Right ventricle myocardium inferior (tissue), 1 donor: ENCODE data around the gene BOLA1. TPM values are rescaled to one million over a fixed set of nuclear protein-coding genes. Genes with fewer than 3 reads are reported as not detected.
"Not testable (repeated sequence)": the region's sequence is repeated elsewhere in the genome, so short reads cannot be mapped to it uniquely, and the experiment has no call there.

Experiments
- ATAC-seq: fragments of 200-7000 bp; cut with Tn5 transposase; one replicate; pipeline ENCODE4 v1.9.1; 2020; ENCODE audit warnings: mild to moderate bottlenecking, moderate library complexity
- DNase-seq: peaks from one replicate; pipeline ENCODE4 v3.0.0; 2021; ENCODE audit errors: missing footprints
- intact Hi-C: fragments of 100-400 bp; cut with DNase I; formaldehyde crosslinking; loops from one replicate; pipeline ENCODE4 v1.11.0; 2022
- total RNA-seq: library from RNA; stranded (reverse); fragmentation: NEBNext Ultra II Directional; extraction: Animal tissue kit (Norgen Biotek cat#: 25700); gene quantifications from one replicate; pipeline ENCODE4 v1.2.1, GENCODE V29; 2021
- donor health status: DM: no; HTN: yes; CAD: no; lungs with severe emphysema.

Gene BOLA1
- total RNA-seq, 1 donor from 2014 or later, result 15.3 TPM

DNA sequence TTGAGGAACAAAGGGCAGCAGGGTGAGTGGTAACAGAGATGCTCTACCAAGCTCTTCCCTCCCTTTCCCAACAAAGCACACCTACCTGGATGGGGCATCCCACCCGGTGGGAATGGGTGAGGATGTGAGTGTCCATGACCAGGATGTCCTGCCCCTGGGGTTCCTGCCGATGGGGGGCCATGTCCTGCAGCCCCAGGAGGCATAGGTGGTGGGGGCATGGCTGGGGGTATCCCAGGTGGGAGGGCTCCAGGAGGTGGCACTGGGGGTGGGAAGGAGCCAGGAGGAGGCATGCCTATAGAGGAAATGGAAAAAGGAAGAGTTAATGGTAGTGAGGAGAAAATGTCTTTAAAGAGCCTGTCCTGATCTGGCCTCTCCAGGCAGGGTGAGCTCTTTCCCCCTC is 26.4 kb downstream of the BOLA1 start:
- DNase-seq (no peak), ATAC-seq (no peak)
- intact Hi-C loops, result no loop called here

DNA sequence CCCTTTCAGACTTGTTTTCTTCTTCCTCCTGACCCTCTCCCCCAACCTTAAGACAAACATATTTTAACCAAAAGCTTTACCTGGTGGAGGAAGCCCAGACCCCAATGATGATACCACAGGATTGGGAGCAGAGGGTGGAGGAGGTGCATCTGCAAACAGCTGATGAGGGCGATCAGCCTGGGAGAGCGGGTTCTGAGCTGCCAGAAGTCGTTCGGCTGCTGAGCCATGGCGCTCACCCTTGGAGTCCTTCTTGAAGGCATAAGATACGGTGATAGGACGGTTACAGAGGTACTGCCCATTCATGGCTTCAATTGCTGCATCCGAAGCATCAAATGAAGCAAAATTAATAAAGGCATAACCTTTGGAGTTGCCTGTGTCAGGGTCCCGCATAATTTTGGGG is 26.9 kb downstream of the BOLA1 start:
- intact Hi-C loops, result no loop called here
- ATAC-seq, result no peak
- DNase-seq, result no peak

DNA sequence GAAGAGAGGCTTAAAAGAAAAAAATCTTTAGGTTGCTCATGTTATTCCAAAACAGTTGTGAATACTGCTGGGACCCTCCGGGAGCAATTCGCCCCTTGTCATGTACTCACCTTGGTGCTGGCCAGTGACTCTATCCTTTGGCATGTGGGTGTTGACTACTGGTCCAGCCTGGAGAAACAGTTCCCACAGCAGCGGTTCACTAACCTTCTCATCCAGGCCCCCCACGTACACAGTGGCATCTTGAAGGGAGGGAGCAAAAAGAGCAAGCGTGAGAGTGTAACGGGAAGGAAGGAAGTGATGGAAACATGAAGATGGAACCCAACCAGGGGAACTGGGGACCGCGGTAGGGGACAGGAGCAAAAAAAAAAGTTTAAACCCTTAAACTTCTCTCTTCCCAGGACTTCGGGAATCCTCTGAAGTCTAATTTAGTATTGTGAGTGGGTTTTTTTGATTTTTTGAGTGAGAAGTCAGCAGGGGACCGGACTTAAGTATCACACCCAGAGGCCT is 27.7 kb downstream of the BOLA1 start:
- ATAC-seq (no peak), DNase-seq (no peak)
- intact Hi-C loops, result no loop called here

DNA sequence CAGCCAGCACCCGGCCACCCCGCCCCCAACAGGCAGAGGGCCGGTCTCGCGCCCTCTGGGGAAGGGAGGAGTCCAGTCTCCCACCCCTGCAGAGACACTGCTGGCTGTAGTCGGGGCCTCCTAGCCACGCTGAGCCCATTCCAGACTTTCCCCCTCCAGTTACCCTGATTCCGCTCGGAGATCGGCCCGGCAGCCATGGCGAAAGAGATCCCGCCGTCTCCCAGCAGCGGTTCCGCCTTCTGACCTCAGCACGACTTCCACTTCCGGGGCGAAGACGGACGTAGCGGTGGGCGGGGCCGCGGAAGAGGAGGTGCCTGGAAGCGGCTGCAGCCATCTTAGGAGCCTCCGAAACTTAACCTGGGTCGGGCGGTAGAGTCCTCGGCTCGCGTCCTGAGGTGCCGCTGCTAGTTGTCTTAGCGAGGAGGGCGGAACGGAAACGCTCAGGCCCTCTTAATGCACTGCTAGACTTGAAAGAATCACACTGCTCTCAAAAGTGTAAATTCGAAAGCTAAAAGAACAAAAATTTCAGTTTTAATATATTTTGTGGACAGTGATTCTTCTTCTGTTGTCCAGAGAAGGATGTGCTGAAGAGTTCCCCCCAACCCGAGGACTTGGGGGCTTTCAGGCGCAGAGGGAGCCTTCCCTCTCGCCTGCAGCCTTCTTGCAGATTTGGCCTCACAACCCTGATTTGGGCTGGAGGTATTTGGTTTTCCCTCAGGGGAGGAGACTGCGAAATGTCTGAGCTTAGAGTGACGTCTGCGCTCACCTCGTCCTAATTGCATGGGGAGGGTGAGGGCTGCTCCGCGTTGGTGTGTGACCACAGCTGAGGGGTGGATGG is 28.4 kb downstream of the BOLA1 start, which contains the start of gene SF3B4:
Gene SF3B4 (minus strand): TSS at position 241 of the 838 bp plus-strand sequence. CDS start 44 bp downstream, at position 197.
- peak; percentile 97 for DNase-seq
- intact Hi-C loops, result loop anchor here (1.0 kb wide), 1 partner anchor 39 kb away; no protein-coding TSS in a partner anchor
- peak; percentile 99 for ATAC-seq

DNA sequence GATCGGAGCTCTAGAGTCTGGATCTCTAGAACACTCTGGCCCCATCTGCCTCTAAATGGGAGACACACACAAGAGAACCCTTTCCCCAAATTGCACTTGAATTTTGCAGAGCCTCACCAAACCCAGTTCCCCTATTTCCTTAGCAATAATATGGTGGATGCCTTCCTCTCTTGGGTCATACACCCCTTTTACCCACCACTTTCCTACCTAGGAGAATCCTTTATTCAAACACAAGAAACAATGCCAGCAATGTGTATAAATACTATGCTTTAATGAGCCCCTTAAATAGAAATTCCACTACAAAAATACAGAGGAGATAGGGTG is 29.0 kb downstream of the BOLA1 start:
- intact Hi-C loops, result loop anchor here (1.0 kb wide), 1 partner anchor 40 kb away; no protein-coding TSS in a partner anchor
- no peak for ATAC-seq

DNA sequence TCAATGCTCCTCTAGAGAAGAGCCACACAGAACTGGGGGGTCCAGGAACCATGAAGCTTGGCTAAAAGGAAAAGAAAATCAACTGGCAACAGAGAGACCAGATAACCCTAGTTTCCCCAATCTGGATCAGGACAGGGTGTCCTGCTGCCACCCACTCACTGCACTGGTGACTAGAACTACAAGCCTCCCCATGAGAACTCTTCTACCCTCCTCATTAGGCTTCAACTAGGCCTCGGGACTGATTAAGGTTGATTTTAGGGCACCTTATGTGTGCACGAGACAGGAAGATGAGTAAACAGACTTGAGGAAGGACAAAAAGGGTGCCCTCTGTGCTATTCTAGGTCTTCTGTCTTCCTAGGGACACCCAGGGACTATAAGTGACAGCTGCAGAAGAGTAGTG is 30.5 kb downstream of the BOLA1 start:
- DNase-seq (no peak), ATAC-seq (no peak)
- intact Hi-C loops, result no loop called here

More for the DNA sequence above, 29.0 kb downstream of the BOLA1 start:
- no peak for DNase-seq

DNA sequence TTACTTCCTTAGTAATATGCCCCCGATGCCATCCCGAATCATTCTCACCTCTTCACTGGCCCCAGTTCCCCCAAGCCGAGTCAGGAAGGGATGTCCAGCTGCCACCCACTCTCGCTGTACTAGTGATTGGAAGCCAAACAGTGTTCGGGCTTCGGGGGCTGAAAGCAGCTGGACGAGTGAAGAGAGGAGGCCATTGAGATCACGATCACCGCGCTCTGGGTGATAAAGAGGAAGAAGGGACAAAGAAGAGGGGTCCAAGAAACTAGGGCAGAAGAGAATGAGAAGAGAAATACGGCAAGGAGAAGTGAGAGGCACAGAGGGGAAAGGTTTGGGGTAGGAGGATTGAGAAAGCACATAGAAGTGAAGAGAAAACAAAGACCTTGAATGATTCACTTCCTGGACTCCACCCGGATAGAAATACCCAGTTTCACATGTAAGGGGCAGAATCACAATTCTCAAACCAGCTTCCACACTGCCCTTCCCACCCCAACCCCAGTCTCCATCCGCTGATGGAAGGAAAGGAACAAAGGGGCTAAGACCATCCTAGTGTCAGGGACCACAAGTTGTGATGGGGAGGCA is 31.9 kb downstream of the BOLA1 start:
- DNase-seq (no peak), ATAC-seq (no peak)
- intact Hi-C loops, result no loop called here

DNA sequence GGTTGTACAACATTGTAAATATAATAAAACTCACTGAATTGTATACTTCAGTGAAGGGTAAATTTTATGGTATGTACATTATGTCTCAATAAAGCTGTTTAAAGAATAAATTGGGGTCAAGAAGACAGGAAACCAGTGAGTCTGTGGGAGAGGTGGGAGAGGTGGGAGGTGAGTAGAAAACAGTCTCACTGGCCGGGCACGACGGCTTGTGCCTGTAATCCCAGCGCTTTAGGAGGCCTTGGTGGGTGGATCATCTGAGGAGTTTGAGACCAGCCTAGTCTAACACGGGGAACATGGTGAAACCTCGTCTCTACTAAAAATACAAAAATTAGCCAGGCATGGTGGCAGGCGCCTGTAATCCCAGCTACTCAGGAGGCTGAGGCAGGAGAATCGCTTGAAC is 33.1 kb downstream of the BOLA1 start:
- ATAC-seq, result no peak
- intact Hi-C loops, result no loop called here
- DNase-seq, result no peak

DNA sequence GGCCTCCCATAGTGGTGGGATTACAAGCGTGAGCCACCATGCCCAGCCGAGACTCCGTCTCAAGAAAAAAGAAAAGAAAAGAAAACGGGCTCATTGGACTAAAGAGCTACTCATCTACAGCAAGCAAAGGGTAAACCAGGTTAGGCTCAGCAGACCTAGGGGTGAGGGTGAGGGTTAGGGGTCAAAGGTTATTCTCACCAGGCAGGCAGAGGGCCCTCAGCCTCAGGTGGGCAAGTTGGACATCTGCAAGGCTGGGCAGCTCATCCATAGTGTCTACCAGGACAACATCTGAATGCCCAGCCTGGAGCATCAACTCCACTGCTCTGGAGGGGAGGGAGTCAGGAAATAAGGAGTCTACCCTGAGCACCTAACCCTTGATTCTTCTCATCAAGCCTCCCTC is 33.8 kb downstream of the BOLA1 start:
- DNase-seq (no peak), ATAC-seq (no peak)
- intact Hi-C loops, result no loop called here

DNA sequence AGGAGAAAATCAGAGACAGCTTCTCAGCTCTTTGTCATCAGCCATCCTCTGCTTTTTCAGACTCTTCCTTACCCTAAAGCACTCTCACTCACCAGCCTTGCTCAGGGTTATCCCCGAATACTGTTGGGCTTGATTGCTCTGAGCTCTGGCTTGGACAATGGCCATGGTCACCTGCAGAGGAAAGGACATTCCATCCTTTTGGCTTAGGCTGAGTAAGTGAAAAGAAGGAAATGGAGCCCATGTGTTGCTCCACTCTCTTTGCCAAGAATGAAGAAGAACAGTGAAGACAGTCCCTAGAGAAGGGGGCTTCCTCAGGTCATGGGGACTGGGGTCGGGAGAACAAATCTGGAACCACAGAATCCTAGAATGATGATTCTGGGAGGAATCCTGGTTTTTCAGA is 35.0 kb downstream of the BOLA1 start:
- no peak for ATAC-seq
- intact Hi-C loops, result no loop called here
- DNase-seq, result no peak

DNA sequence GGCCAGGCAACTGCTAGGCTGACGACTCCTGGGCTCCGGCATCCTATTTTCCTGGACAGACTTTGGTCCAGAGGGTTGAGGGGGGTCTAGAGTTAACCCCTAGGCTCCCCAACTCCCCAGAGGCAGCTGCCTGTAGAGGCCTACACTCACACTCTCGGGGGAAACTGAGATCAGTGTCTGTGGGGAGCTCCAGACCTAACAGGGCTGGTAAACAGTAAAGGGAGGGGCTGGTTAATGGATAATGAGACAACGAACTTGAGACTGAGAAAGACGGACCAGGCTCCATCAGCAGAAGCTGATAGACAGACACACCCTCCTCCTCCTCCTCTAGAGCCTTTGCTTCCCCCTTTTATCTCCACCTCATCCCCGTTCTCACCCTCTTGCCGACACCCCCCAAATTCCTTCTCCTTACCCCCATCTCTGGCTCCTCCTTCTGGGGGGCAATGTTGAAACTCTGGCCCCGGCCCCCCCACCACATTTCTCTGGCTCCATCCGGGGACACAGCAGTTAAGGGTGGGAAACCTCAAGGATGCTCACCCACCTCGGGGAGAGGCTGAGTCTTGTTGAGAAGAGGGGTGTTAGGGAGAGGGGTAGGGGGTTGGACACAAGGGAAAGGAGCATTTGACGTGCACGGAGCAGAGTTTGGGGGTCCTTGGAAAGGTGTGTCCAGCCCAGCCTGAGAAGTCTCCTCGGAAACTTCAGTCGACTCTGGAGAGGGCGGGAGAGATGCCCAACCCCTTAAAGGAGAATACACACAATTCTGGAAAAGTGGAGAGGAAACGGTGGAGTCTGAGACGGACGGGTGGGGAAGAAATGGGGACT is 37.0 kb downstream of the BOLA1 start, which contains the start of gene MTMR11:
Gene MTMR11 (minus strand): TSS at position 710 of the 822 bp plus-strand sequence. CDS start 232 bp downstream, at position 478.
- DNase-seq, result no peak
- intact Hi-C loops, result no loop called here
- peak; percentile 29 for ATAC-seq

DNA sequence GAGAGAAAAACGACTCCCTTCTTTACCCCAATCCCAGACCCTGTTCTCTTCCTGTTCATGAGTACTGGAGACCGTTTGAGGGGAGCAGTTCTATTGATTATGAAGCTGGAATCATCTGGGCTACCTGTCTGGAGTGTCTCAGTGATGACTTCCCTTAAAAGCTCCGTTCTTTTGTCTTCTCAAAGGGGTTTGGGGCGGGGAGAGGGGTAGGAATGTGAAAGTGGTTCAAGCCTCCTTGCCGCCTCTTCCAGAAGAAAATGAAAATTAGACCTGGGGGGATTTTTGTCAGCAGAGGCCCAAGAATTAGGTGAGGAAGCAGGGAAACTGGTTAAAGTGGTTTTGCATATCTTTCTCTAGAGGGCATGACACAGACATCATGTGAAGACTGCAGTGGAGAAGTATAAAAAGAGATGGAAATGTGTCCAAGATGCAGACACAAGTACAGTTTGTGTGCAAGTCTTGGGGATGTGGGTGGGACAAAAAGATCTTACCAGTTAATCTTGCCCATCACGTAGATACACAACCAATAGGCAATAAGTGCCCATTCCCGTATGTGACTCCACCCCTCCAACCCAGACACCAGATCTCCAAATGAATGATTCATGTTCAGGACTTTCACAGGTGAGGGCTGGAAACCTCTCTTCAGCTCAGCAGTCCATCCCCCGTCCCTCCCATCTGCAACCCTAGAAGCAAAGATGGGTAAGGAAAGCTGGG is 37.8 kb downstream of the BOLA1 start:
- DNase-seq, result no peak
- ATAC-seq, result no peak
- intact Hi-C loops, result no loop called here

DNA sequence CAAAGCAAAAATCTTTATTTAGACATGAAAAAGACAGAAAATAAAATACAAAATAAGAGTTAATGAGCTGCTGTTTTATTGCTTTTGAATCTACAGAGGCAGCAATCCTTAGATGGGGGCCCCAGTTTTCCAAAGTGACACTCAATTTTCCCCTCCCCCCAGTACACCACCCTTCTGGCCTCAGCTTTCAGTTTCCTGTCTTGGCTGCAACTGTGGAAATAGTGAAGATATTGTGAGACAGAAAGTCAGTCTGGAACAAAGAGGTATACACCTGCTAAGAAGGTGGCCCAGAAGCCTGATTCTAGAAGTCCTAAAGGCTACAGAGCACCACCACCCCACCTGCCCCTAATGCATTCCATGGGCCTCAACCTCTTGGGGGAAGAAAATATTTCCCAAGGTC is 38.4 kb downstream of the BOLA1 start:
- ATAC-seq, result no peak
- intact Hi-C loops, result no loop called here

DNA sequence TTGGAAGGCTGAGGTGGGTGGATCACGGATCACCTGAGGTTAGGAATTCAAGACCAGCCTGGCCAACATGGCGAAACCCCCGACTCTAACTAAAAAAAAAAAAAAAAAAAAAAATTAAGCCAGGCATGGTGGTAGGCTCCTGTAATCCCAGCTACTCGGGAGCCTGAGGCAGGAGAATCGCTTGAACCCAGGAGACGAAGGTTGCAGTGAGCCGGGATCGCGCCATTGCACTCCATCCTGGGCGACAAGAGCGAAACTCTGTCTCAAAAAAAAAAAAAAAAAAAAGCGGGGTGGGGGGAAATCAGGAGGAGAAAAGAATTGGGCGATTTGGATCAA is 39.3 kb downstream of the BOLA1 start:
- ATAC-seq, result peak; percentile 2
- DNase-seq, intact Hi-C loops: not testable (repeated sequence)

More for the DNA sequence above, 38.4 kb downstream of the BOLA1 start:
- DNase-seq, result no peak

DNA sequence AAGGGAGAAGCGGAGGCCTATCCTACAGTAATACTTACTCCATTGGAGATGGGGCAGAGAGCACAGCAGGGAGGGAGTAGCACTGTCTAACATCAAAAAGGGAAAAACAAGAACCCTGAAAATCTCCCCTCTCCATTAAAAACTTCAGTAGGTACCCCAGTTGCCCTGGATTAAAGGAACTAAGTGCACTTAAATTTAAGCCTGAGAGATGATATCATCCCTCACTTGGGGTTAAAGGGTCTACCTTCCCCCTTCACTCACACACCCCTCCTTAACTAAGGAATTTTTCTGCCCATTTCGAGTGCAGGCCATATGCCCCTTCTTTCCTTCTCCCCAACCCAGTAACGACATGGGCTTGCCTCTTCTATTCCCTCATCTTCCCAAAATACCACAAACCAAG is 41.1 kb downstream of the BOLA1 start:
- DNase-seq (no peak), ATAC-seq (no peak)
- intact Hi-C loops, result no loop called here

DNA sequence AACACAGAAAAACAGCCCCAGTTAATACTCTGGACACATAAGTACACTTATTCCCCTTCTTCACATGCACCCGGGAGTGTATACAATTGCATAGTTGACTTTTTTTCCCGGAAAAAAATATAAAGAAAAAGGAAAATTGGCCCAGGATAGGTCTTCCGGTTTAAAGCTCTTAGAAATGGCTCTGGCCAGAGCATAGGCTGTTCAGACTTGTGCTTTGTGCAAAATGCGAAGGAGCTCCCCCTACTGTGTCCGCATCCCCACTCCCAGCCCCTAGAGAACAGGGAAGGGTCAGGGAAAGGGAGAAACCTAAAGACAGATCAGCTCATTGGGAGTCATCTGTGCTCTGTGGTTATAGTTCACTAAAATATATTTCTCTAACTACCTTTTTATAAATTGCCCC is 42.8 kb downstream of the BOLA1 start:
- no peak for DNase-seq
- ATAC-seq, result peak; percentile 45

DNA sequence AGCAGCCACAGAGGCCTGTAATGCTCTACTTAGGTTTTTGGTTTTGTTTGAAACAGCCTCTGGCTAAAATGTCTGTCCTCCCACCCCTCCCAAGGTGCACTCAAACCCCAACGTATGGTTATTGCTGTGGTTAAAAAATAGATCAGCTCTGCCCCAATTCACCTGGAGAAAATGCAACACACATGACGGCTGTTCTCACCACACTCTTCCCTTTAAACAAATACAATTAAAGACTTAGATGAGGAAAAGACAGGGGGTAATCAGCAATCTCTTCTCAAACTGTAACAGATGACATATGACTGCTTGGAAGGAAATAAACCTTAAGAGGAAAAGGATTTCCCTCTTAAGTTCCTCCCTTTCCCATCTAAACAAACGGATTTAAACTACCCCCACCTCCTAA is 43.5 kb downstream of the BOLA1 start:
- DNase-seq (no peak), ATAC-seq (no peak)
- intact Hi-C loops, result no loop called here

More for the DNA sequence above, 42.8 kb downstream of the BOLA1 start:
- intact Hi-C loops, result no loop called here

DNA sequence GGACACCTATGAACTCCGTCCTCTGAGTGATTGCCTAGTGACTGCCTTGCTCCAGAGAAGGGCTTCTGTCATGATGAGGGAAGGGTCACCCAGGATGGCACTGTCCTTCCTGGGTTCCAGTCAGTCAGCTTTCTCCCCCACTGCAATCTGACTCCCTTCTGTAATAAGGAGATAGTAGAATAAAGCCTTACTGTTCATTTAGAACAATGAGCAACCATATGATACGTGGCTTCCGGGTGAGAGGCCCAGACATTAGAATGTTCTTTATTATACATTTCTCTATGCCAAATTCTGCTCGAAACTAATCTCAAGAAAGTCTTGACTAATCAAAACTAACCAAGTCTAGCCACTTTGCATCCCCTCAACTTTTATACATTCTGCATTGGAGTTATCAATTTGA is 45.8 kb downstream of the BOLA1 start:
- no peak for DNase-seq
- no peak for ATAC-seq
- intact Hi-C loops, result no loop called here

DNA sequence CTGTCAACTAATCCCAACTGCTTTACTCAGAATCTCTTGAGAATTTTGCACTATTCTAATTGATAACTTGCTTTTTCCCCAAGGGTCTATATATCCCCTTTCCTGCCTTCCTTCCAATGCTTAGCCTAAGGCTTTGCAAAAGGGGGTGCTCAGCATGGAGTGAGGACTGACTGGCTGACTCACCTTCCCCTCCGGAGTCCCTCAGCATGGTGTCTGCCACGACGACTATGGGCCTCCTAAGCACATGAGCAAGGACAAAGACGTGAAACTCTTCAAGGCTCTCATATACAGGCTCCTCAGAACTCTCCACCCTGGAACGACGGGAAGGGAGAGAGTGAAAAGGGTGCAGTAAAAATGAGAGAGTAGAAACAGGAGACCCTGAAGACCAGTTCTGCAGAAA is 50.5 kb downstream of the BOLA1 start:
- intact Hi-C loops, result no loop called here
- DNase-seq (no peak), ATAC-seq (no peak)
